K562 (cell line): ENCODE data around the gene GNPTAB. TPM values are rescaled to one million over a fixed set of nuclear protein-coding genes. Genes with fewer than 3 reads are reported as not detected.
A peak's percentile ranks its signal among the peaks of the same experiment; 100 is the strongest.

ENCODE experiments used
- BHLHE40 ChIP-seq: IDR thresholded peaks from 2 replicates; pipeline ENCODE4 v1.6.1; 2011; ENCODE audit warnings: low read length, improper control_type of control experiment
- CBX1 ChIP-seq: sonication (generic); IDR thresholded peaks from 2 replicates; pipeline ENCODE4 v1.6.1; 2016; ENCODE audit warnings: antibody characterized with exemption, low read depth, mild to moderate bottlenecking
- CHCHD3 ChIP-seq: fragments of 250-450 bp; sonication (Bioruptor Pico); IDR thresholded peaks from 2 replicates; pipeline ENCODE4 v2.1.2; 2022; ENCODE audit warnings: mild to moderate bottlenecking
- DNMT1 ChIP-seq: fragments of 450-650 bp; IDR thresholded peaks from 2 replicates; pipeline ENCODE4 v1.6.1; 2016; ENCODE audit warnings: antibody characterized with exemption, mild to moderate bottlenecking
- E2F6 ChIP-seq, 2 experiments: IDR thresholded peaks; 2 replicates each; pipeline ENCODE4 v1.6.1; 2011; ENCODE audit warnings: borderline replicate concordance in 1 of 2, control low read depth in 1 of 2, low read depth in 1 of 2, low read length in 1 of 2, mild to moderate bottlenecking in 1 of 2, mixed read lengths in 1 of 2, moderate library complexity in 1 of 2; ENCODE audit not compliant: insufficient read depth in 1 of 2, insufficient read length in 1 of 2, poor library complexity in 1 of 2, severe bottlenecking in 1 of 2; ENCODE audit errors: extremely low read depth in 1 of 2
- FOXO4 ChIP-seq: fragments of 450-650 bp; formaldehyde crosslinking; IDR thresholded peaks from 2 replicates; pipeline ENCODE4 v1.4.0; 2020; ENCODE audit warnings: mild to moderate bottlenecking, moderate library complexity
- GATAD2B ChIP-seq: fragments of 450-650 bp; IDR thresholded peaks from 2 replicates; pipeline ENCODE4 v1.6.1; 2017; ENCODE audit warnings: mild to moderate bottlenecking, borderline replicate concordance
- HINFP ChIP-seq: fragments of 450-650 bp; conservative IDR thresholded peaks from 2 replicates; pipeline ENCODE4 v1.6.1; 2016; ENCODE audit warnings: missing genetic modification characterization, low read depth, mild to moderate bottlenecking, control low read depth, missing compliant biosample characterization
- HMG20A ChIP-seq: fragments of 450-650 bp; formaldehyde crosslinking; conservative IDR thresholded peaks from 2 replicates; pipeline ENCODE4 v1.4.0; 2020; ENCODE audit warnings: mild to moderate bottlenecking, mixed read lengths
- MECOM ChIP-seq: fragments of 250-450 bp; sonication (Bioruptor Pico); IDR thresholded peaks from 2 replicates; pipeline ENCODE4 v1.8.0; 2022; ENCODE audit warnings: inconsistent platforms
- MITF ChIP-seq: IDR thresholded peaks from 2 replicates; pipeline ENCODE4 v1.6.1; 2014; ENCODE audit warnings: antibody characterized with exemption
- NFATC3 ChIP-seq: fragments of 450-650 bp; IDR thresholded peaks from 2 replicates; pipeline ENCODE4 v1.6.1; 2017; ENCODE audit warnings: mild to moderate bottlenecking
- NR1H2 ChIP-seq: sonication (generic); formaldehyde crosslinking; IDR thresholded peaks from 2 replicates; pipeline ENCODE4 v1.4.0; 2020; ENCODE audit warnings: mild to moderate bottlenecking, missing genetic modification reagents
- PATZ1 ChIP-seq: fragments of 250-450 bp; sonication (Bioruptor Pico); IDR thresholded peaks from 2 replicates; pipeline ENCODE4 v1.5.0; 2020; ENCODE audit warnings: mild to moderate bottlenecking, borderline replicate concordance
- POLR2AphosphoS2 ChIP-seq: IDR thresholded peaks from 2 replicates; pipeline ENCODE4 v1.6.1; 2012; ENCODE audit warnings: low read length, improper control_type of control experiment
- RFX5 ChIP-seq: IDR thresholded peaks from 2 replicates; pipeline ENCODE4 v1.6.1; 2011; ENCODE audit warnings: low read depth, mild to moderate bottlenecking, improper control_type of control experiment, low read length
- SNIP1 ChIP-seq: fragments of 450-650 bp; IDR thresholded peaks from 2 replicates; pipeline ENCODE4 v1.7.1; 2017; ENCODE audit warnings: low read depth, mild to moderate bottlenecking
- STAT5B ChIP-seq: fragments of 250-450 bp; sonication (Bioruptor Pico); IDR thresholded peaks from 2 replicates; pipeline ENCODE4 v1.8.0; 2021; ENCODE audit warnings: mild to moderate bottlenecking, inconsistent platforms
- U2AF2 ChIP-seq: fragments of 200-400 bp; formaldehyde crosslinking; optimal IDR thresholded peaks from 2 replicates; pipeline ENCODE3; 2017; ENCODE audit warnings: low read depth, mild to moderate bottlenecking, low read length
- ZC3H4 ChIP-seq: sonication (generic); formaldehyde crosslinking; IDR thresholded peaks from 2 replicates; pipeline ENCODE4 v1.9.0; 2021; ENCODE audit warnings: missing genetic modification reagents, borderline replicate concordance
- ZC3H8 ChIP-seq: fragments of 450-650 bp; IDR thresholded peaks from 2 replicates; pipeline ENCODE4 v1.6.1; 2017
- ZNF778 ChIP-seq: fragments of 450-650 bp; formaldehyde crosslinking; IDR thresholded peaks from 2 replicates; pipeline ENCODE4 v1.4.0; 2020; ENCODE audit warnings: mild to moderate bottlenecking, moderate library complexity
- polyA plus RNA-seq, 8 experiments: library from polyadenylated mRNA; depleted of rRNA in 4 of 8; stranded (reverse) in 5 of 8; unstranded in 3 of 8; fragments of >200 nt; fragmentation: Nextera tagmentation in 2 of 8; fragmentation: Illumina TruSeq in 1 of 8; extraction: Ambion mirVana in 2 of 8; extraction: Trizol in 1 of 8; gene quantifications; 2 replicates each; pipeline versions ENCODE4 v1.2.1 to v1.2.3, GENCODE V29; 2011 to 2014; ENCODE audit warnings: inconsistent platforms in 1 of 8, missing spikeins in 1 of 8
- total RNA-seq, 7 experiments: library from RNA; depleted of rRNA in 6 of 7; stranded (reverse); fragments of >200 nt in 6 of 7; fragmentation: Illumina TruSeq in 2 of 7; extraction: Trizol in 2 of 7; gene quantifications; 2 replicates each; pipeline versions ENCODE4 v1.2.1 to v1.2.3, GENCODE V29; 2011 to 2021; ENCODE audit warnings: low replicate concordance in 1 of 7

The GNPTAB gene
- total and polyA plus RNA-seq, 9 of the 15 experiments (the other 6 are each of a cell fraction or from before 2014, with no cell fraction given), result 5.9 to 23.2 (median 19.3) TPM

- TF ChIP-seq HINFP (tag) (no peak), ZC3H4 (CRISPR knock-in tag) (no peak), ZNF778 (CRISPR knock-in tag) (no peak), SNIP1 (no peak), RFX5 (no peak), PATZ1 (CRISPR knock-in tag) (no peak), HMG20A (CRISPR knock-in tag) (no peak), E2F6 (IDR thresholded peaks at IDR 0.05; ENCODE audit: borderline replicate concordance in 1 of 2, extremely low read depth in 1 of 2, insufficient read depth in 1 of 2, insufficient read length in 1 of 2, low read depth in 1 of 2, low read length in 1 of 2, poor library complexity in 1 of 2, severe bottlenecking in 1 of 2) (peak in 1 of 2 experiments; percentile 47), GATAD2B (peak; percentile 61), MITF (no peak), STAT5B (CRISPR knock-in tag) (no peak), ZC3H8 (no peak), NR1H2 (no peak), CHCHD3 (no peak), U2AF2 (no peak), NFATC3 (no peak), FOXO4 (CRISPR knock-in tag) (no peak), MECOM (CRISPR knock-in tag) (no peak), CBX1 (no peak), BHLHE40 (peak; percentile 12; the same call in 1 of the 2 replicates), DNMT1 (no peak), POLR2AphosphoS2 (no peak)
These were observed 133.4 kb downstream of the GNPTAB start, which contains the start of gene CHPT1 (continued) for GRCh38 chr12:101697197-101697929.
